ENCODE results near the gene TRIM69.
"Not testable (repeated sequence)": the region's sequence is repeated elsewhere in the genome, so short reads cannot be mapped to it uniquely, and the experiment has no call there.

Gene TRIM69

GRCh38 chr15:44722011-44722410 lies 14.3 kb upstream of the TRIM69 start:
- Histone ChIP-seq H3K27ac (replicated peaks) (0 out of 2 replicates have a peak overlapping the region, but pooled peaks have one; percentile 94), H3K27me3 (ENCODE audit: insufficient read depth, poor library complexity, severe bottlenecking) (no peaks in the 10 kb centered on the region), H3K4me3 (replicated peaks; ENCODE audit: insufficient read depth, low read length) (no peak overlapping the region)
- no peak for DNase-seq (ENCODE audit: low read depth in 1 of 2, low spot score in 1 of 2)
- no peak for TF ChIP-seq POLR2AphosphoS5 (IDR thresholded peaks at IDR 0.05; ENCODE audit: low read depth)
- TF ChIP-seq REST (IDR thresholded peaks at IDR 0.05; ENCODE audit: insufficient replicate concordance, low read depth): no peak
- no peak for TF ChIP-seq GABPA (IDR thresholded peaks at IDR 0.05; ENCODE audit: low read depth)
- TF ChIP-seq CTCF (IDR thresholded peaks at IDR 0.05; ENCODE audit: insufficient read depth, low read length): no peak
- no peak for TF ChIP-seq SPI1 (IDR thresholded peaks at IDR 0.05; ENCODE audit: borderline replicate concordance, low read depth)

- DNase-seq (ENCODE audit: low read depth in 1 of 2, low spot score in 1 of 2): peak in 1 of 2 experiments; percentile 54
- H3K27ac ChIP-seq (replicated peaks): peak overlapping the region; percentile 80
- no peak for TF ChIP-seq REST (IDR thresholded peaks at IDR 0.05; ENCODE audit: insufficient replicate concordance, low read depth)
- H3K4me3 ChIP-seq (replicated peaks; ENCODE audit: insufficient read depth, low read length): no peak overlapping the region; the same call in 1 of the 2 replicates
- no peaks in the 10 kb centered on the region for H3K27me3 ChIP-seq (ENCODE audit: insufficient read depth, poor library complexity, severe bottlenecking)
These were observed 10.2 kb upstream of the TRIM69 start for GRCh38 chr15:44726136-44726535.

- no peak overlapping the region; the same call in 1 of the 2 replicates for H3K4me3 ChIP-seq (replicated peaks; ENCODE audit: insufficient read depth, low read length)
- H3K27ac ChIP-seq (replicated peaks): peak overlapping the region; percentile 80
- DNase-seq (ENCODE audit: low read depth in 1 of 2, low spot score in 1 of 2): peak; percentile 85 to 89
- TF ChIP-seq POLR2AphosphoS5 (IDR thresholded peaks at IDR 0.05; ENCODE audit: low read depth) (peak; percentile 15; the same call in 1 of the 2 replicates), GABPA (IDR thresholded peaks at IDR 0.05; ENCODE audit: low read depth) (no peak)
- no peaks in the 10 kb centered on the region for H3K27me3 ChIP-seq (ENCODE audit: insufficient read depth, poor library complexity, severe bottlenecking)
These were observed 9.5 kb upstream of the TRIM69 start for GRCh38 chr15:44726568-44727484.

GRCh38 chr15:44727485-44728231 lies 8.7 kb upstream of the TRIM69 start:
- Histone ChIP-seq H3K4me3 (replicated peaks; ENCODE audit: insufficient read depth, low read length) (no peak overlapping the region), H3K27ac (replicated peaks) (peak overlapping the region; percentile 41), H3K27me3 (ENCODE audit: insufficient read depth, poor library complexity, severe bottlenecking) (no peaks in the 10 kb centered on the region)
- TF ChIP-seq POLR2AphosphoS5 (IDR thresholded peaks at IDR 0.05; ENCODE audit: low read depth) (no peak), REST (IDR thresholded peaks at IDR 0.05; ENCODE audit: insufficient replicate concordance, low read depth) (no peak), SPI1 (IDR thresholded peaks at IDR 0.05; ENCODE audit: borderline replicate concordance, low read depth) (no peak)
- no peak for DNase-seq (ENCODE audit: low read depth in 1 of 2, low spot score in 1 of 2)

GRCh38 chr15:44728232-44728575 lies 8.1 kb upstream of the TRIM69 start:
- DNase-seq (ENCODE audit: low read depth in 1 of 2, low spot score in 1 of 2); H3K27me3 ChIP-seq (ENCODE audit: insufficient read depth, poor library complexity, severe bottlenecking): not testable (repeated sequence)
- Histone ChIP-seq H3K4me3 (replicated peaks; ENCODE audit: insufficient read depth, low read length) (peak overlapping the region; percentile 82), H3K27ac (replicated peaks) (peak overlapping the region; percentile 41)
